ENCODE data around the gene GTPBP4.

GTPBP4 gene

GRCh38 chr10:966466-967235 is 21.6 kb upstream of the GTPBP4 start:
- DNase-seq (ENCODE audit: low read depth) = no peak

- DNase-seq (ENCODE audit: low read depth) = peak; percentile 12
These were observed 19.6 kb upstream of the GTPBP4 start for GRCh38 chr10:968546-969199.

DNA sequence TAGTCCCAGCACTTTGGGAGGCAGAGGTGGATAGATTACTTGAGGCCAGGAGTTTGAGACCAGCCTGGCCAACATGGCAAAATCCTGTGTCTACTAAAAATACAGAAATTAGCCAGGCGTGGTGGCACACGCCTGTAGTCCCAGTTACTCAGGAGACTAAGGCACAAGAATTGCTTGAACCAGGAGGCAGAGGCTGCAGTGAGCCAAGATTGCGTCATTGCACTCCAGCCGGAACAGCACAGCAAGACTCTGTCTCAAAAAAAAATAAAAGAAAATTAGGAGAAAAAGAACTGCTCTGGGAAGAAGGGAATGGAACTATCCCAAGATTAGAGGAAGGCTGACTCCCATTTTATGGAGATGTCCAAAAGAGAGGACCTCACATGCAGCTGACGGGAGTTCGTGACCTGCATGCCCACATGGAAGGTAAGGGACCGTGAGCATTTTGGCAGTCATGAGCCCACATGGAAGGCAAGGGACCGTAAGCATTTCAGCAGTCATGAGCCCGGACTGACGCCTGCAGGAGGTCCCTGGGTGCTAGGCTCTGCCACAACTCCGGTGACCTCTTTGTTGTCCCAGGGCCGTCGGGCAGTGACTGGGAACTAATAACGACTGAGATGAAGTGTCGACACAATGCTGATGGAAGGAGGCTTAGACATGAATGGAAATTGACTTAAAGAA is 18.6 kb upstream of the GTPBP4 start:
- DNase-seq (ENCODE audit: low read depth) = no peak

DNA sequence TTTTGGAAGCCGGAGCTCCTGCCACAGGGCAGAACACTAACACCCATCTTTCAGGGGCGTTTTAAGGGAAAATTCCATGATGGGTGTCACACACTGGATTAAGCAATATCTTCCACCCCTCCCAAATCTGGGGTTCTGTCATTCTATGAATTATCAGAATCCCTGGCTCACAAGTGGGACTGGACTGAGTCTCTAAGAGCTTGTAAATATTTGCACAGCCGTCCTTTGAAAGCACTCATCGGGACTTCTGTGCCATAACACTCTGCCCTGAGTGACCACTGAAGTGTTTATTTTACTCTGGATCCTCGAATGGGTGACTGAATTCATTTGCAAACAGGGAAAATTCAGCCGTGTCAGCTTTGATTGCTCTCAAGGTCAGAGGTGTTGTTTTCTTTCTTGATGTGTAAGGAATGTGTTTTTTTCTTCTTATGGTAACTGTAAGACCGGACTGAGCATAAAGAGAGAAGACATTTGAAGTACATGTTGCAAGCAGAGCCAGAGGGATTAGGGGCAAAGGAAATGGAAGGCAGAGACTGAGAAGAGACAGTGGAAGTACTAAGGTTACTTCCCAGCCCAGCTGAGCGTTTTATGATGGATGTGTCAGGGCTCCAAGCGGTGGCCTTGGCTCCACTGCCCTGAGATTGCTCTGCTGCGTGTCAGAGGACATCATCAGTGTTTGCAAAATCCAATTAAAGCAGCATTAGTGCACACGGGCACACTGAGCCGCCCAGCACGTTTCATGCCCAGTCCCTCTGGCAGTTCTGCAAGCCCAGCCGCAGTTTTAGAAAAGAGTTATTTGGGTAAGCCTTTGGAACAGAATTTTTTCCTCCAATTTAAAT is 17.7 kb upstream of the GTPBP4 start:
- DNase-seq (ENCODE audit: low read depth) = peak; percentile 63

DNA sequence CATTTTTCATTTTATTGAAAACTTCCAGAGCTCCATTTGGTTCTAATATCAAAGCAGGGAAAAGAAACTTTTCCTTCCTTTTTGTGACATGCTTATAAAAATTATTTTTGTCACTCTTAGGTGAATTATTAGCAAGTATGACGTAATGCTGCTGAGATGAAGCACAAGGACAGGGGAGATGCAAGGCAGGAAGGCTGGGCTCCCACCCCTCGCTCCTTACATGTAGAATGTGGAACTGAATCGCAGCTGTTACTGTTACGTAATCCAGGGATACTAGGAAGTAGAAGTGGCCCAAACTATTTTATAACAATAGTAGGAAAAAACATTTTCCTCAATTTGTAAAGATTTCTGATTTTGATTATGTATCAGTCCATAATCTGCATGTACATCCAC is 17.1 kb upstream of the GTPBP4 start:
- DNase-seq (ENCODE audit: low read depth) = peak; percentile 11

DNA sequence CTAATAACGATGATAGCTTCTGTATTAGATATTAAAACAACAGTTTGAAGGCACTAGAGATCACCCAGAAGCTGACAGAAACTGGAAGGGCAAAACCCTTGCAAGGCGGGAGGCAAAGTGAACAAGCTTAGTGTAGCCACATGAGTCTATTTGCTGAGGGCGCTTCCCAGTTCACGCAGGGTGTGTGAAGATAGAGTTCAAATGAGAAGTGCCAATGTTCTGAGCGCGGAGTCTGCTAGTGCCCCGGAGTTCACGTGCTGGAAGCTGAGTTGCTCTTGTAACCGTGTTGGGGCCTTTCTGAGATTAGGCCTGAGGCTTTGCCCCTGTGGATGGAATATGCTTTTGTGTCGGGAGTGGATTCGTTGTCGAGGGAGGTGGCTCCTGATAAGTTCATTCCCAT is 16.6 kb upstream of the GTPBP4 start:
- DNase-seq (ENCODE audit: low read depth) = no peak

DNA sequence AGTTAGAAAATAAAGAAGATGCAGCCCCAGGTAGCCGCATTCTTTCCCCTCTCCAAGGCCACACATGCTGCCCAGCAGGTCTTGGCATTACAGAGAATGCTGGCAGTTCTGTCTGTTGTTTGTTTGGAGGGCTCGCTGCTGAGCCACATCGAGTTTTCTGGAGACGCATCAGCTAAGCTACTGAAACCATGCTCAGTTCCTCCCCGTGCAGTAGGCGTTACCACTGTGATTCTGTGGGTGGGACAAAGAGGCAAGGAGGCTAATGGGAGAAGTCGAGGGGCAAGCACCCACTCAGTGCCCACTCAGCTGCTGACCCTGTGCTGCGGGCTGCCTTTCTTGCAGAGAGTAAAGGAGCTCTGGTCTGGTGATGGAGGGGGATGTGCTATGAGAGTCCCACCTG is 15.5 kb upstream of the GTPBP4 start:
- no peak for DNase-seq (ENCODE audit: low read depth)

DNA sequence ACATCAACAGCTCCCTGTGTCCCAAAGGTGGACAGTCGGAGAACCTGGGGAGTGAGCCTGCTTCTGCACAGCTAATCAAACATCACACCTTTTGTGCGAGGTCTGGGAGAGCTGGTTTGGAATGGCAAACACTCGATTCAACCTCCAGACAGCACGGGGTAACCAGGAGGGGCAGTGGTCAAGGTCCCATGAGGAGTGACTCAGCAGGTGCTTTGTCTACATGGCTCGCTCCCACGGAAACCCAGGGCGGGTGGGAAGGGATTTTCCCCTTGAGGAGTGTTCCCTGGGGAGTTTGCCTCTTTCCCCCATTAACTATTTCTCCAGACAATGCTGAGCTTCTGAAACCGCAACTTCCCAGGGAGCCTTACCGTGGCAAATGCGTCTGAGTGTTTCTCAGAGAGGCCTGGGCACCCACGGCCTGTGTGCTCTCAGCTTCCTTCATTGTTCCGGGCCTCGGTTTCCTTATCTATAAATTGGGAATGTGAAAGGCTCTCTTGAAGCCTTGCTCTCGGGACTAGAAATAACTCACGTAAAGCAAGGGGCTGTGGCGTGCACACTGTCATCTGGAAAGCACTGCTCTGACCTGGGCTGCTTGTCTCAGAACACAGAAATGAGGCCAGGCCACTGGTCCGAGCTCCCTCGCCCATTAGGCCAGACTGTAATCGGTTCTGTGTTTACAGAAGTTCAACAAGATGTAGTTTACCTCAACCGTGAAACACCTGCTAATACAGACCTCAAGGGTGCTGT is 14.0 kb upstream of the GTPBP4 start:
- no peak for DNase-seq (ENCODE audit: low read depth)

DNA sequence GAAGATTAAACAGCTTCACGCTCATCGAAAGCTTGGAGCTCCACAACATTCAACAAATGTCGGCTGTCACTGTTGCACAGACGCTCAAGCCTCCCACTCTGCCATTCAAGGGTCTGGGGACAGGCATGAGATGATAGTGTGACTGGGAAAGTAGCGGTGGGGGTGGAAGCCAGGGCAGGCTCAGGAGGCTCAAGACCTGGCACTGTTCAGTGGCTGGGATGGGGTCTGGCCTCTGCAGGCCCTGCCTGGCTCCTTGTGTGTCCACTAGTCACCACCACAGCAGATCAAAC is 13.5 kb upstream of the GTPBP4 start:
- no peak for DNase-seq (ENCODE audit: low read depth)

DNA sequence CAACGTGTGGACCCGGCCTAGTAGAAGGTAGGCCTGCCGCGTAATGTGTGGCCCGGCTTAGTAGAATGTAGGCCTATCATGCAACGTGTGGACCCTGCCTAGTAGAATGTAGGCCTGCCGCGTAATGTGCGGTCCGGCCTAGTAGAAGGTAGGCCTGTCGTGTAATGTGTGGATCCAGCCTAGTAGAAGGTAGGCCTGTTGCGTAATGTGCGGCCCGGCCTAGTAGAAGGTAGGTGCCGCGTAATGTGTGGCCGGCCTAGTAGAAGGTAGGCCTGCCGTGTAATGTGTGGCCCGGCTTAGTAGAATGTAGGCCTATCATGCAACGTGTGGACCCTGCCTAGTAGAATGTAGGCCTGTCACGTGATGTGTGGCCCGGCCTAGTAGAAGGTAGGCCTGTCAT is 11.9 kb upstream of the GTPBP4 start:
- DNase-seq (ENCODE audit: low read depth) = no peak

- peak; percentile 20 for DNase-seq (ENCODE audit: low read depth)
These were observed 9.3 kb upstream of the GTPBP4 start for GRCh38 chr10:978826-979421.

DNA sequence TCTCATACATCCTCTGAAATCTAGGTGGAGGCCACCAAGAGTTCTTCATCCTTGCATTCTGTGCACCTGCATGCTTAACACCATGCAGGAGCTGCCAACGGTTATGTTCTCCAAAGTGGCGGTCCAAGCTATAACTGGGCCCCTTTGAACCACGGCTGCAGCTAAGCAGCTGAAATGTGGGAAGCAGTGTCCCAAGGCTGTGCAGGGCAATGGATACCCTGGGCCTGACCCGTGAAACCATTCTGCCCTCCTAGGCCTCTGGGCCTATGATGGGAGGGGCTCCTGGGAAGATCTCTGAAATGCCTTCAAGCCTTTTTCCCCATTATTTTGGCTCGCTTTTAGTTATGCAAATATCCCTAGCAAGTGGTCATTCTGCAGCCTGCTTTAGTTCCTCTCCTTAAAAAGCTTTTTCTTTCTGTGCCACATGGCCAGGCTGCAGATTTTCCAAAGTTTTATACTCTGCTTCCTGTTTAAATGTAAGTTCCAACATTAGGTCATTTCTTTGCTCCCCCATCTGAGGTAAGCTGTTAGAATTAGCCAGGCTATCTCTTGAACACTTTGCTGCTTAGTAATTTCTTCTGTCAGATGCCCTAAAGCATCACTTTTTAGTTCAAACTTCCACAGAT is 7.7 kb upstream of the GTPBP4 start:
- no peak for DNase-seq (ENCODE audit: low read depth)

DNA sequence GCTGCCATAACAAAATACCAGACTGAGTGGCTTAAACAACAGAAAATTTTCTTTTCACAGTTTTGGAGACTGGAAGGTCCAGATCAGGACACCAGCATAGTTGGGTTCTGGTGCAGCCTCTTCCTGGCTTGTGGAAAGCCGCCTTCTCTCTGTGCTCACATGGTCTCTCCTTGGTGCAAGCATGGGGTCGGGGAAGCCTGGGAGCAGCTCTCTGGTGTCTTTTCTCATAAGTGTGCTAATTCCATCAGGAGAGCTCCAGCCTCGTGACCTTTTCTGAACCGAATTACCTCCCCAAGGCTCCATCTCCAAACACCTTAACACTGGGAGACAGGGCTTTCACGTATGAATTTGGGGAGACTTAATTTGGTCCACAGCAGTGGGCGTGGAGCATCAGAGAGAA is 4.8 kb upstream of the GTPBP4 start:
- no peak for DNase-seq (ENCODE audit: low read depth)

DNA sequence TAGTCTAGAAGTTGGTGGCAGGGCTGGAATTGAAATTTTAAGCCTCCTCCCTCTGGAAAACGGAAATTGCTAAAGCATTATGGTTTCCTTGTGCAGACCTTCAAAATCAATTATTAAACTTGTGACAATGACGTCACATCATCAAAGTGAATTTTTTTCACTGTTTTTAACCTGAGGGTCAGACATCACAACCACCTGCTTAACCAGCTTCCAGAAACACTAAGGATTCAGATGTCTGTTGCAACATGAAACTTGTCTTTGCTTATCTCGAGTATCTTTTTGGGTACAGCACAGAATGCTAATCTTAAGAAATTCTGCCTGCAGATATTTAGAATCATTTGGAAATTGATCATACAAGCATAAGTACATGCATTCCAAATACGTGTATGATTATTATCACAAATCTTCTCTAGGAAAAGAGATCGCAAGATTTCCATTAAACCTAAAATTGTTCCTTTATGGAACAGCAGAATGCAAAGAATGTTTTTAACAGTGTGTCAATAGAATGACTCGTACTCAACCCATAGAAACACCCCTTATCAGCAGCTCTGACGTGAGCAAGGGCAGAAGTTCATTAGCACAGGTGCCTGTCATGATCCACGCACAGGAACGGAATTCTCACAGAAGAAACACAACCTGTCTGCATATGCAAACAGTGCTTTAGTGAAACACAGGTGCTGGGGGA is 4.1 kb upstream of the GTPBP4 start:
- peak; percentile 53 for DNase-seq (ENCODE audit: low read depth)

DNA sequence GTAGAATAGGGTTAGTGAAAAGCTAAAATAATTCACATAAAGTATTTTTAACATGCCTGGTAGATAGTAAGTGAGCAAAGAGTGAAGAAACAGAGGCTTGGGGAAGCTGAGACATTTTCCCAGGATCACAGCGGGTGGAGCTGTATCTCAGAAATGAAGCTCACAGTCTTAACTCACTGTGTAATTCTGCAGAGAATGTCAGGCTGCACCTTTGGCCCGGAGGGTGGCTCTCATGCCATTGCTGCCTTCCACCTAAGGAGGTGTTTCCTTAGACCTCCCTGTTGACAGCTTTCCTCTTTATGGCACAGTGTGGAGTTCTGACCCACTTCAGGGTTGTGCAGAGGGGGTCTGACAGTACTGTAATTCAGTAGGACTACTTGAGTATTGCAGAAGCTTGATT is 2.9 kb upstream of the GTPBP4 start:
- no peak for DNase-seq (ENCODE audit: low read depth)

DNA sequence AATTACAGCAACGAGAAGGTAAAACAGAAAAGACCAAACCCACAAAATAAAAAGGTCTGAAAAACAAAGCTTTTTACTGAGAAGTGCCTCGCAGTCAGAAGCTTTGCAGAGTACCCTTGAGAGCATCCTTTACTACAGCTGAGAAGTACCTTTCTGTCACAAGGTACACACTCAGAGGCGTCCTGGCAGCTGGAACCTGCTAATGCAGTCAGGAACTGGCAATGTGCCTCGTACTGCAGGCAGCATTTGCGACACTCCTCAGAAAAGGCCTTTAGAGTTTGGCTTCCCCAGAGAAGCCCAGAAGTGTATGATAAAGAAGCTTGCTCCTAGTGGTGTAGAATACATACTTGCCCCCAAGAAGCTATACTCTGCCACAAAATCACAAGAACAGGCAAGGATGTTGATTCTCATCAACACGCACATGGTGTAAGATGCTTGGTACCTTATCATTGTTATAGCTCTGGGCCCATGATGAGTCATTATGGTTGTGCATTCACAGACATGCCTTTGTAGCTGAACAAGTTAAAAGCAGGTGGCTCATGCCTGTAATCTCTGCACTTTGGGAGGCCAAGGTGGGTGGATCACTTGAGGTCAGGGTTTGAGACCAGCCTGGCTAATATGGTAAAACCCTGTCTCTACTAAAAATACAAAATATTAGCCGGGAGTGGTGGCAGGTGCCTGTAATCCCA is 2.0 kb upstream of the GTPBP4 start:
- DNase-seq (ENCODE audit: low read depth) = peak; percentile 58

GRCh38 chr10:986881-987619 is 1.2 kb upstream of the GTPBP4 start:
- peak; percentile 94 for DNase-seq (ENCODE audit: low read depth)

DNA sequence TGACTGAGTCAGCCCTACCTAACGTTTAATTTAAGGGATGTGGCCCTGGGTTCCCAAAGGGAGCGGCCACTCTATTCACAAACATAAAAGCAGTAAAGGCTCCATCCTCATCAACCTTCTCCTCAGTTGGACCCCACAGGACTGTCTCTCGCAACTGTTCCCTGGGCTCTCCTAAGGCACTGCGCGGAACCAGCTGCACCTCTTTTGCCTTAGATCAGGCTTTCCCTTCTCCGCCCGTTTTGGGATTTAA is 689 bp upstream of the GTPBP4 start:
- DNase-seq (ENCODE audit: low read depth) = no peak

Data from EH (cell line).